Sigmoid colon (tissue), 4 donors: Measurements from ENCODE around the gene KRTAP5-2.
"Not testable (repeated sequence)": the region's sequence is repeated elsewhere in the genome, so short reads cannot be mapped to it uniquely, and the experiment has no call there.

Experiments used
- CTCF ChIP-seq, 4 experiments: fragments of 450-650 bp in 3 of 4; fragments of 200-600 bp in 1 of 4; IDR thresholded peaks; one replicate each; pipeline ENCODE4 v1.5.1; 2016 to 2019; ENCODE audit warnings: antibody characterized with exemption in 4 of 4, mild to moderate bottlenecking in 3 of 4, moderate library complexity in 2 of 4
- EP300 ChIP-seq, 4 donors: sonication (generic); formaldehyde crosslinking; IDR thresholded peaks; one replicate each; pipeline ENCODE4 v1.6.1; 2017; ENCODE audit warnings: antibody characterized with exemption in 4 of 4
- POLR2AphosphoS5 ChIP-seq, 4 donors: sonication (generic); formaldehyde crosslinking; IDR thresholded peaks; one replicate each; pipeline ENCODE4 v1.6.1; 2017; ENCODE audit warnings: antibody characterized with exemption in 4 of 4

DNA sequence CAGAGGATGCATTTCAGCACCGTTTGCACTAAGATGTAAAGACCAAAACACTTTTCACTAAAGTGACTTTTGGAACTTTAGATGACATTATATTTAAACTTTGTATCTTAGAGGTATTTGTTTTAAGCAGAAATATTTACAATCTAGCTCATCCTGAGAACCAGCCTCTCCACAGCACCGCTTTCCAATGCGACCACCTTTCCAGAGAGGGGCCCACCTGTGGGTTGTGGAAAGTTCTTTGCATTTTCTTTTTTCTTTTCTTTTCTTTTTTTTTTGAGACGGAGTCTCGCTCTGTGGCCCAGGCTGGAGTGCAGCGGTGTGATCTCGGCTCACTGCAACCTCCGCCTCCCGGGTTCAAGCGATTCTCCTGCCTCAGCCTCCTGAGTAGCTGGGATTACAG lies 48.4 kb upstream of the KRTAP5-2 start:
- TF ChIP-seq CTCF, POLR2AphosphoS5, EP300 (IDR thresholded peaks at IDR 0.05): not testable (repeated sequence)
